ENCODE data around the gene ELF4. TPM values are rescaled to one million over a fixed set of nuclear protein-coding genes. Genes with fewer than 3 reads are reported as not detected.
A peak's percentile ranks its signal among the peaks of the same experiment; 100 is the strongest.

Gene ELF4
- total and polyA plus RNA-seq, 9 of the 15 experiments (the other 6 are each of a cell fraction or from before 2014, with no cell fraction given), result 5.9 to 55.8 (median 25.2) TPM

DNA sequence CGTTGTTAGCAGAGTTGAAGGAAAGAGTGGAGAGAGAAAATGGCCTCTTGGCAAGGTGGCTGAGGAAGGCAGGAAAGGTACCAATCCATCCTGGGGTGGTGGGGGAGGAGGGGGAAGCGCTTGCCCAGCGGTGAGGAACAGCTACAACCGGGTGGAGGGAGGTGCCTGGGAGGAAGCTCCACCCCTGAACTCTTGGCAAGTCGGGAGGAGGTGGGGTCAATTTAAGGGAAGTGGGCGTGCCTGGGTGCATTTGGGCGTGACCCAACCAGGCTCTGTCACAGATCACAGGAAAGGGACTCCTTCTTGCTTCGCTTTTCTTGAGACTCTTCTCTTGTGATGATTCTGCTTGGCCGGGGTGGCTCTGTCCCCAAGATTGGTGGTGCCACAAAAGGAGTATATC, 86.2 kb downstream of the ELF4 start (continued):
- TF ChIP-seq, protein P1, sequence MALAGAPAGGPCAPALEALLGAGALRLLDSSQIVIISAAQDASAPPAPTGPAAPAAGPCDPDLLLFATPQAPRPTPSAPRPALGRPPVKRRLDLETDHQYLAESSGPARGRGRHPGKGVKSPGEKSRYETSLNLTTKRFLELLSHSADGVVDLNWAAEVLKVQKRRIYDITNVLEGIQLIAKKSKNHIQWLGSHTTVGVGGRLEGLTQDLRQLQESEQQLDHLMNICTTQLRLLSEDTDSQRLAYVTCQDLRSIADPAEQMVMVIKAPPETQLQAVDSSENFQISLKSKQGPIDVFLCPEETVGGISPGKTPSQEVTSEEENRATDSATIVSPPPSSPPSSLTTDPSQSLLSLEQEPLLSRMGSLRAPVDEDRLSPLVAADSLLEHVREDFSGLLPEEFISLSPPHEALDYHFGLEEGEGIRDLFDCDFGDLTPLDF (CRISPR knock-in tag; IDR thresholded peaks at IDR 0.05), result no peak
- TF ChIP-seq SAFB2 (IDR thresholded peaks at IDR 0.05; ENCODE audit: borderline replicate concordance, low read depth, low read length, severe bottlenecking), result no peak
- TF ChIP-seq VEZF1 (CRISPR knock-in tag; IDR thresholded peaks at IDR 0.05), result peak; percentile 43; the same call in 1 of the 2 replicates
- TF ChIP-seq, protein P2, sequence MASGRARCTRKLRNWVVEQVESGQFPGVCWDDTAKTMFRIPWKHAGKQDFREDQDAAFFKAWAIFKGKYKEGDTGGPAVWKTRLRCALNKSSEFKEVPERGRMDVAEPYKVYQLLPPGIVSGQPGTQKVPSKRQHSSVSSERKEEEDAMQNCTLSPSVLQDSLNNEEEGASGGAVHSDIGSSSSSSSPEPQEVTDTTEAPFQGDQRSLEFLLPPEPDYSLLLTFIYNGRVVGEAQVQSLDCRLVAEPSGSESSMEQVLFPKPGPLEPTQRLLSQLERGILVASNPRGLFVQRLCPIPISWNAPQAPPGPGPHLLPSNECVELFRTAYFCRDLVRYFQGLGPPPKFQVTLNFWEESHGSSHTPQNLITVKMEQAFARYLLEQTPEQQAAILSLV (tag; IDR thresholded peaks at IDR 0.05), result no peak
- TF ChIP-seq CSDE1 (IDR thresholded peaks at IDR 0.05), result no peak
- no peak for TF ChIP-seq ZZZ3 (IDR thresholded peaks at IDR 0.05)
- TF ChIP-seq ZBED1 (IDR thresholded peaks at IDR 0.05), result no peak
- no peak for TF ChIP-seq ATF4 (CRISPR knock-in tag; IDR thresholded peaks at IDR 0.05)
- TF ChIP-seq SRSF9 (IDR thresholded peaks at IDR 0.05; ENCODE audit: borderline replicate concordance, low read depth, low read length), result no peak
- no peak for TF ChIP-seq DNMT1 (IDR thresholded peaks at IDR 0.05)
- TF ChIP-seq U2AF2 (optimal IDR thresholded peaks at IDR 0.05; ENCODE audit: low read depth, low read length), result no peak
- TF ChIP-seq ZNF175 (CRISPR knock-in tag; IDR thresholded peaks at IDR 0.05; ENCODE audit: low read depth), result no peak
- TF ChIP-seq ZBTB17 (CRISPR knock-in tag; IDR thresholded peaks at IDR 0.05), result no peak
- TF ChIP-seq, protein P3, sequence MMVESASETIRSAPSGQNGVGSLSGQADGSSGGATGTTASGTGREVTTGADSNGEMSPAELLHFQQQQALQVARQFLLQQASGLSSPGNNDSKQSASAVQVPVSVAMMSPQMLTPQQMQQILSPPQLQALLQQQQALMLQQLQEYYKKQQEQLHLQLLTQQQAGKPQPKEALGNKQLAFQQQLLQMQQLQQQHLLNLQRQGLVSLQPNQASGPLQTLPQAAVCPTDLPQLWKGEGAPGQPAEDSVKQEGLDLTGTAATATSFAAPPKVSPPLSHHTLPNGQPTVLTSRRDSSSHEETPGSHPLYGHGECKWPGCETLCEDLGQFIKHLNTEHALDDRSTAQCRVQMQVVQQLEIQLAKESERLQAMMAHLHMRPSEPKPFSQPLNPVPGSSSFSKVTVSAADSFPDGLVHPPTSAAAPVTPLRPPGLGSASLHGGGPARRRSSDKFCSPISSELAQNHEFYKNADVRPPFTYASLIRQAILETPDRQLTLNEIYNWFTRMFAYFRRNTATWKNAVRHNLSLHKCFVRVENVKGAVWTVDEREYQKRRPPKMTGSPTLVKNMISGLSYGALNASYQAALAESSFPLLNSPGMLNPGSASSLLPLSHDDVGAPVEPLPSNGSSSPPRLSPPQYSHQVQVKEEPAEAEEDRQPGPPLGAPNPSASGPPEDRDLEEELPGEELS (CRISPR knock-in tag; IDR thresholded peaks at IDR 0.05; ENCODE audit: borderline replicate concordance), result no peak
- no peak for TF ChIP-seq NELFE (IDR thresholded peaks at IDR 0.05; ENCODE audit: insufficient read depth, insufficient read length)
- TF ChIP-seq MED1 (CRISPR knock-in tag; IDR thresholded peaks at IDR 0.05; ENCODE audit: borderline replicate concordance), result no peak
- TF ChIP-seq ZNF165 (CRISPR knock-in tag; IDR thresholded peaks at IDR 0.05; ENCODE audit: borderline replicate concordance), result no peak
- TF ChIP-seq NFRKB (IDR thresholded peaks at IDR 0.05; ENCODE audit: low read depth), result no peak
- TF ChIP-seq, protein P4, sequence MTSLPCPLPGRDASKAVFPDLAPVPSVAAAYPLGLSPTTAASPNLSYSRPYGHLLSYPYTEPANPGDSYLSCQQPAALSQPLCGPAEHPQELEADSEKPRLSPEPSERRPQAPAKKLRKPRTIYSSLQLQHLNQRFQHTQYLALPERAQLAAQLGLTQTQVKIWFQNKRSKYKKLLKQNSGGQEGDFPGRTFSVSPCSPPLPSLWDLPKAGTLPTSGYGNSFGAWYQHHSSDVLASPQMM (CRISPR knock-in tag; IDR thresholded peaks at IDR 0.05), result no peak
- no peak for TF ChIP-seq MECOM (CRISPR knock-in tag; IDR thresholded peaks at IDR 0.05)

All from K562 (cell line).